Stimulated activated CD8-positive, alpha-beta memory T cell treated with anti-CD3 and anti-CD28 coated beads, Interleukin-7, amount 100 ng/mL, for 48 hours (primary cell): ENCODE measurements around the gene GALE.
A peak's percentile ranks its signal among the peaks of the same experiment; 100 is the strongest.
"Not testable (repeated sequence)": the region's sequence is repeated elsewhere in the genome, so short reads cannot be mapped to it uniquely, and the experiment has no call there.

Source experiments
- DNase-seq, 2 donors: peaks; one replicate each; pipeline ENCODE4 v3.0.0-alpha.2; 2020; ENCODE audit warnings: low read depth in 1 of 2; ENCODE audit errors: extremely low read depth in 1 of 2

GALE gene

DNA sequence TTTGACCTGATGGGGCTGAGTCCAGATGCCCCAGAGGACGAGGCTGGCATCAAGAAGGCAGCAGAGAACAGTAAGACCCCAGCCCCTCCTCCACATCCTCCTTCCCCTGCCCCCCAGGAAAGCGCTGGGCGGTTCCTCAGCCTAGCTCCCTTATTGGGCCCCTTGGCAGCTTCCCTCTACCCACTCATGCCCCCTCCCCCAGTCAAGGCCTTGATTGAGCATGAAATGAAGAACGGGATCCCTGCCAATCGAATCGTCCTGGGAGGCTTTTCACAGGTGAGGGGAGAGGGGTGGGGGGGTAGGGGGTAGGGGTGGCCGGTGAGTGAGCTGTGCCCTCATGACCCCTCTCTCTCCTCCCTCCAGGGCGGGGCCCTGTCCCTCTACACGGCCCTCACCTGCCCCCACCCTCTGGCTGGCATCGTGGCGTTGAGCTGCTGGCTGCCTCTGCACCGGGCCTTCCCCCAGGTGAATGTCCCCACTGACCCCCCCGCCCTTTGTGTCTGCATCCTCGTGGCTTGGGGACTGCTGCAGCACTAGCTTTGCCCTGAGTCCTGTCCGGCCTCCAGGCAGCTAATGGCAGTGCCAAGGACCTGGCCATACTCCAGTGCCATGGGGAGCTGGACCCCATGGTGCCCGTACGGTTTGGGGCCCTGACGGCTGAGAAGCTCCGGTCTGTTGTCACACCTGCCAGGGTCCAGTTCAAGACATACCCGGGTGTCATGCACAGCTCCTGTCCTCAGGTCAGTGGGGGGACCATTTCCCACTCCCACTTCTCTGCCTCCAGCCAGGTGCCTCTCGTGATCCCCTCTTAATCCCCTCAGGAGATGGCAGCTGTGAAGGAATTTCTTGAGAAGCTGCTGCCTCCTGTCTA, 6.5 kb downstream of the GALE start:
- DNase-seq = no peak

DNA sequence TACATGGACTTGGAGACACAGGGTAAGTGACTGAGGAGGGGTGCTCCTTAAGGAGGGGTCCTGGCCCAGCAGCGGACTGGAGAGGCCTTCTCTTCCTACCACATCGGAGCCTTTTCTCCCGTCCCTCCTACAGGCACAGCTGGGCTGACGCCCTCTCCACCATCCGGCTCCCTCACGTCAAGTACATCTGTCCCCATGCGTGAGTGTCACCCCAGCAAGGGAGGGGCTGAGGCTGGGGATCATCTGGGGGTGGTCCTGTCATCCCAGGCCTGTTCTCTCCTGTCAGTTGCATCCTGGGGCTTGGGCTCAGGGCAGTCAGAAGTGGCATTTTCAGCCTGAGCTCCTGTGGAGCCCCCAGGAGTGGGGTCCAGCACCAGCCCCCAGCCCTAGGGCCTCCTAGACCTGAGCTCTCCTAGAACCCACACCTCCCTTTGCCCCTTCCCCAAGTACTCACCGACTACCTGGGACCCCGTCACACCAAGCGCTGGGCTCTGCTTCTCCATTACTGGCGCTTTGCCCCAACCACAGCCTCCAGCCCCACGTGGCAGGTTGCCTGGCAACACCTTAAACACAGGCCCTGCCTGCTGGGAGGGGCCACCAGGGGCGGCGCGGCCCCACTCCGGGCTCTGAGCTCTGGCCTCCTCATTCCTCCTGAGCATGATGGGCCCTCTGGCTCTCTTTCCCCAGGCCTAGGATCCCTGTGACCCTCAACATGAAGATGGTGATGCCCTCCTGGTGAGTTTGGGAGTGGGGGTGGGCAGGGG, 7.4 kb downstream of the GALE start:
- no peak for DNase-seq

DNA sequence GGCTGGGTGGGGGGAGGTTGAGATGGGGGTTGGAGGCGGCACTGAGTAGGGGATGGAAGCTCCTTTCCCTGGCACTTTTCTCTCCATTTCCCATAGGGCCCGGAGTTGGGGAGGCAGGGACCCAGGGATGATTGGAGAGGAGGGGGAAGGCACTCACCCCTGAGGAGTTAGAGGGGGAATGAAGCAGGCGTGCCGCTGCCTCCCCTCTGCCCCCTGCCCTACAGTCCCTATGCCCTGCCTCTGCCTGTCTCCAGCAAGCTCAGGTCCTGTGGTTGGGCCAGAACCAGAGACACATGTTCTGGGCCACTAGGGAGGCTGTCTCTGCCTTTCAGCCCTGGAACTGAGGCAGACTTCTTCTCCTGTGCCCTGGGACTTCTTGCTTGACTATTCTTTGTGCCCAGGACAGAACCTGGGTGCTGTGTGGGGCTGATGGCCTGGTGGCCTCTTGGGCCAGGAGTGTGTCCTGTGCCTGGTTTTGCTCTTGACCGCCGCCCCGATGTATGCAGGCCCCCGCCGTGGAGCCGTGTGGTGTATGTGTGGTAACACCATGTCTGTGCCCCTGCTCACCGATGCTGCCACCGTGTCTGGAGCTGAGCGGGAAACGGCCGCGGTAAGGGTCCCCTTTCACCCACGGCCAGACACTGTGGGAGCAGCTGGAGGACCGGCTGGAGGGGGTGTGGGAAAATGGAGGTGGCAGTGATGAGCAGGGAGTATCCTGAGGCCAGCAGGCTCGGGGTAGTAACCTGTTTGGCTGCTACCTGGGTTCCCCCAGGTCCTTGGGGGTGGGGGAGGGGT, 8.2 kb downstream of the GALE start:
- DNase-seq = no peak

DNA sequence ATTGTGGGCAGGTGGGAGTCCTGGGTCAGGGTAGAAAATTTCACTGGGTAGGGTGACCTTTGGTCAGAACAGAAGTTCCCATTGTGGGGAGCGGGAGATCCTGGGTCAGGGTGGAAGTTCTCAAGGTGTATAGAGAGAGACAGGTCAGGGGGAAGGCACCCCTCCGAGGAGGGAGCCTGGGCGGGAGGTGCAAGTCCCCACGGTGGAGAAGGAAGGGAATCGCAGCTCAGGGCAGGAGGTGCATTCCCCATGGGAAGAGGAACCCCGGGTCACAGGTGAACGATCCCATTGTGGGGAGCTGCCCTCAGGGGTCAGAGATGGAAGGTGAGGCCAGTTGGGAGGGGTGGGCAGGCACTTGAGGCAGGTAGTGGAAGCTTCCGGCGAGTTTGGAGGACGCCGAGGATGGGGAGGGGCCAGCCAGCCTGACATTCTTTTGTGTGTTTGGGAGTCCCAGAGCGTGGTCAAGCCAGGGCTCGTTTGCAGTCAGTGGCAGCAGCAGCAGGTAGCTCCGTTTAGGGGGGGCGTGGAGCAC, 9.0 kb downstream of the GALE start:
- DNase-seq = no peak

DNA sequence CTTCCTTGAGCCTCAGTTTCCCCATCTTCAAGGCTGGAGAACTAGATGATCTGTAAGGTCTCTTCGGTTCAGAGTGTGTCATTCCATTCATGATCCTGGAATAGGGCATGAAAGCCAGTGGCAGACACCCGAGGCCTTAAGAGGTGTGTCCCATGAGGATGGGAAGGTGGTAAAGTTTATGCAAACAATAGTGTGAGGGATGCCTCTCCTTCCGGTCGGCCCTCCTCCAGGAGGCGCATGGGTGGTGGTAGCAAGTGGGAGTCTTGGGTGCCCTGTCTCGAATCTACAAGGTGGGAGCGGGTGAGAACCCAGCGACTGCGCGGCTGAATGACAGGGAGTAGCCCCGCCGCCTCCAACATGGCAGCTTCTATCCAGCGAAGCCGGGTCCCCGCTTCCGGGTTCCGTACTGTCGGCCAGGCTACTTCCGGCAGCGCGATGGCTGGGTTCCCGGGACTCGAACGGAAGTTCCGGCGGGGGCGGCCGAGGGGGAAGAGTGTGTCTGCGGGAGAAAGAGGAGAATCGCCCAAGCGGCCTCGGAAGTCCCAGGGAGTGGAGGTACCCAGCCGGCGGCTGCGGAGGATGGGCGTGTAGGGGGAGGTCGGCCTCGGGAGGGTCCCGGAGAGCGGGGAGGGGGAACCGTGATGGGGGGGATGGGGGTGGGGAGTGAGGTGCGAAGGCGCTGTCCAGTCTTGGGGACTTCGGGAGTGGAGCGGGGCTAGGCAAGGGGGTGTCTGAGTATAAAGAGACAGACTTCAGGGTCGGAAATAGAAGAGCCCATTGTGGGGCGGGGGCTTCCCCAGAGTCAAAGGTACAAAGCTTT, 9.6 kb downstream of the GALE start, which contains the start of gene LYPLA2:
Gene LYPLA2 (plus strand): TSS at position 450 of the 820 bp plus-strand sequence. CDS start 1,538 bp downstream, outside the sequence.
- DNase-seq = peak; percentile 77 to 89

DNA sequence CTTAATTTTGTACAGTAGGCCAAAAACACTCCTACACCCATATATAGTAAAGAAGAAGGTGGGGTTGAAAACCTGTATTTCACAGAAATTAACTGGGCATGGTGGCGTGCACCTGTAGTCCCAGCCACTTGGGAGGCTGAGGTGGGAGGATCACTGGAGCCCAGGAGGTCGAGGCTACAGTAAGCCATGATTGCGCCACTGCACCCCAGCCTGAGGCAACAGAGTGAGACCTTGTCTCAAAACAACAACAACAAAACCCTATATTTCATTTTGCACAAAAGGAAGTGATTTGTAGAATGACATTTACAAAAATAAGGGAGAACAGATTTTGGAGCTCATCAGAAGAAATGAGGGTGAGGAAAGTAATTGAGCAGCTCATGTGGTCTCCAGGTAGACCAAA, 11.9 kb downstream of the GALE start:
- DNase-seq = no peak

DNA sequence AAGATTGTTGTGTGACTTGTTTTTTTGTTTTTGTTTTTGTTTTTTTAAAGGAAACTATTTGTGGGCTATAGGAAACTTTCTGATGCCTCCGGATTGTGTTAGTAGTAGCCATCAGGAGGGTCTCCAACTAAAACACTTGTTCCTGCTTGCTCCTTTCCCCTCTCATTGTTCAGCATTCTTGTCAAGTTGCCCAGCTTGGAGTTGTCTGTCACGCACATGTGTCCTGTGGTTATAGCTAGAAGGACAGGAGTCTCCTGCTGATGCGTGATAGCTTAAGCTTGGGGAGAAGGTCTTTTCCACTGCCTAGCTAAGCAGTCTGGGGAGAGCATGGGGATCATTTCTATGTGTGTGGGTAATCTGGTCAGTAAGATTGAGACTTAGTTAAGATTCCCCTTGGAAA, 12.9 kb downstream of the GALE start:
- DNase-seq = no peak

DNA sequence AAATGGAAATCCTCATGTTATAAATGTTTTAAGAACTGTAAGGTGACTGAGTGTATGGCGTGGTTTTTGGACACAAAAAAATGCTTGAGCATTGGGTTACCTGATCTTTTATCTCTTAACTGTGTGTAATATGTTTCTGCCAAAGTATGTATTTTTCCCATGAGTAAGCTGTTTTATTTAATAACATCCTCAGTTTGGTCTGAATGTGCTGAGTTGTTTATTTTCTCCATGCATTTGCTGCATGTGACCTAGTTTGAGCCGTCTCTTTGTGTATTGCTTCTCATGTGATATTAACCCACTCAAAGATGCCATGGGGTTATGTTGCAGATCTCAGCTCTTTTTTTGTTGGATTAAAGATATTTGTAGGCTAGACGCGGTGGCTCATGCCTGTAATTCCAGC, 15.7 kb downstream of the GALE start:
- no peak for DNase-seq

DNA sequence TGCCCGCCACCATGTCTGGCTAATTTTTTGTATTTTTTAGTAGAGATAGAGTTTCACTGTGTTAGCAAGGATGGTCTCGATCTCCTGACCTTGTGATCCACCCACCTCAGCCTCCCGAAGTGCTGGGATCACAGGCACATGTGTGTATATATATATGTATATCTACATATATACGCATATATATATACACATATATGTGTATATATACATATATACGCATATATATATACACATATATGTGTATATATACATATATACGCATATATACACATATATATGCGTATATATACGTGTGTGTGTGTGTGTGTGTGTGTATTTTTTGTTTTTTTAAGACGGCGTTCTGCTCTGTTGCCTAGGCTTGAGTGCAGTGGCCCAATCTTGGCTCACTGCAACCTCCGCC, 17.4 kb downstream of the GALE start:
- not testable (repeated sequence) for DNase-seq

DNA sequence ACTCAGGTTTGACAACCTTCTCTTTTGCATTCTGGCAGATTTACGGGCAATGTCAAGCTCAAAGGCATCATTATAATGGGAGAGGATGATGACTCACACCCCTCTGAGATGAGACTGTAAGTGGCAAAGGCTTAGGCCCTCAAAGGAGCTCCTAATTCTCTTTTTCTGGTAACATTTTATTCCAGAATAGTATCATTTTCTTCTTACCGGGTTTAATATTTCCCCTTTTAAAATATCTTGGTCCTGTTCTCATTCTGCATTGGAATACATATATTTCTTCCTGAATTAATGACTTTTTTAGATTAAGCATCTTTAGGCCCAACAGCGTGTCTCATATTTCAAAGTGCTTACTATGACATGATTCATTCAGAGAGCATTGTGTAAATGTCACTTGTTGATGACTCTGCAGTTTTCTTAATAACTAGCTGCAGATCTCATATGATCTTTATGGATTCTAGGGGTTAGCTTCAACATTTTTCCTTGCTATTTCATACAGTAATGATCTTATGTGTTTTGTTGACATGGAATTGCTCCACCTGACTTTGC, 20.7 kb downstream of the GALE start:
- DNase-seq = no peak

DNA sequence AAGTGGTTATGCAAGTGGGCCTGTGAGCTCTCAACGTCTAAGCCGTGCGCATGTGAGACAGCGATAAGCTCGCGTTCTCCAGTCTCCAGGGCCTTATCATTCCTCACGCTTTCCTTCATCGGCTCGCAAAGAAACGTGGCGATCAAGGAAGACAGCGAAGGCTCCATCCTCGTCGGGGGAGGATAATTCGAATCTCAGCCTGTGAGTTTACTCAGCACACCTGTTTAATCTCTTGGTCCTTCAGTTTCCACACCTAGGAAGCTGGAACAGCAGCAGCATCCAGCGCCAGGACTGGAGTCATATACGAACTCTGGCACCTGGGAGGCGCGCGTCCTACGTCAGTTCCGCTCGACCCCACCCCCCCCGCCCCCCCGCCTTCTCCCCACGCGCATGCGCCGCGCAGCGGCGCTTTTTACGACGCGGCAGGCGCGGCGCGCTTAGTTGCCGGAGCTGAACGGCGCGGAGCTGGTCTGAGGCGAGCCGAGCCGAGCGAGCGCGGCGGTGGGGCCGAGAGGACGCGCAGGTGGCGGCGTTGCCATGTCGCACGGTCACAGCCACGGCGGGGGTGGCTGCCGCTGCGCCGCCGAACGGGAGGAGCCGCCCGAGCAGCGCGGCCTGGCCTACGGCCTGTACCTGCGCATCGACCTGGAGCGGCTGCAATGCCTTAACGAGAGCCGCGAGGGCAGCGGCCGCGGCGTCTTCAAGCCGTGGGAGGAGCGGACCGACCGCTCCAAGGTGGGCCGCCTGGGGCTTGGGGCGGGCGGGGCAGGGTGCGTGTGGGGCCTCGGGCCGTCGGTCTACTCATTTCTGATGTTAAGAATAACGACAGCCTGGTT, 22.4 kb downstream of the GALE start, which contains the start of gene PITHD1:
Gene PITHD1 (plus strand): TSS at position 440 of the 836 bp plus-strand sequence. CDS start 98 bp downstream, at position 538.
- peak; percentile 56 to 71 for DNase-seq

DNA sequence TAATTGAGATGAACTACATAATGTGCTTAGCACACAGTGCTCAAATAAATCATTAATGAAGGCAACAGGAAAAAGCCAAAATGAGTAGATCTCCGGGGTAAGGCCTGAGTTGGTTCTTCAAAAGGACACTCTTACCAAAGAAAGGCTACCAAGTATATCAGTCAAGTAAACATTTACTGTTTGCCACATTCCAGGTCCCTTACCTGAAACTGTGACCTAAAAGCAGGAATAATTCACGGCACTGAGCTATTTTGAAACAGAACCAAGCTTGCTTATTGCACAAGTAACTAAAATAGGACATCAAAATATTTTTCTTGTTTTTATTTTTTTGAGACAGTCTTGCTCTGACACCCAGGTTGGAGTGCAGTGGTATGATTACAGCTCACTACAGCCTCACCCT, 24.3 kb downstream of the GALE start:
- DNase-seq = no peak

DNA sequence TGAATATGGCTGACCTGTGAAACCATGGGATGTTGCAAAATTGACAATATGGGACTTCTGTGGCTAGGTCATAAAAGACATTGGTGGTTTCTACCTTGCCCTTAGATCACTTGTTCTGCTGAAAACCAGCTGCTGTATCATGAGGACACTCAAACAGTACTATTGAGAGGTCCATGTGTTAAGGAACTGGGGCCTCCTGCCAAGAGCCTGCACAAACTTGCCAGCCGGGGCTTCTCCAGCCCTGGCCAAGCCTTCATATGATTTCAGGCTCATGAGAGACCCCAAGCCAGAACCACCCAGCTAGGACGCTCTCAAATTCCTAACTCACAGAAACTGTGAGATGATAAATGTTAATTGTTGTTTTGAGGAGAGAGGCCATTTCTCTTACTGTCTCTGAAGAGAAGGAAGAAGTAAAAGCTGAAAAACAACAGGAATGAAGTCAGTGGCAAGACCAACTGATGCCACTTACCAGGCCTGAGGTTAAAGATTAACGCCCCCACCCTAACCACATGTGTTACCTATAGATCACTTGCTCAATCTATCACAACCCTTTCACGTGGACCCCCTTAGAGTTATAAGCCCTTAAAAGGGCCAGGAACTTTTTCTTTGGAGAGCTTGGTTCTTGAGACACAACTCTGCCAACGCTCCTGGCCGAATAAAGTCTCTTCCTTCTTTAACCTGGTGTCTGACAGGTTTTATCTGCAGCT, 26.2 kb downstream of the GALE start:
- DNase-seq = no peak

DNA sequence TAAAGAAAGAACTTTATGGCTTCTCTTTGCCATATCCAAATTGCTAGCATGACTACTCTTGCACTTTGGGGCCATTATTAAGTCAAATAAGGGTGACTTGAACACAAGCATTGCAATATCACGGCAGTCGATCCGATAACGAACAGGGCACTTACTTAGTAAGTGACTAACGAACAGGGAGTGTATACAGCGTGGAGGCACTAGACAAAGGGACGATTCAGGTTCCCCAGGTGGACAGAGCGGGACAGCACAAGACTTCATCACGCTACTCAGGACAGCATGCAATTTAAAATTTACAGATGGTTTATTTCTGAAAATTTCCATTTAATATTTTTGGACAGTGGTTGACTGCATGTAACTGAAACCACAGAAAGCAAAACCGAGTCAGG, 27.7 kb downstream of the GALE start:
- DNase-seq = no peak

DNA sequence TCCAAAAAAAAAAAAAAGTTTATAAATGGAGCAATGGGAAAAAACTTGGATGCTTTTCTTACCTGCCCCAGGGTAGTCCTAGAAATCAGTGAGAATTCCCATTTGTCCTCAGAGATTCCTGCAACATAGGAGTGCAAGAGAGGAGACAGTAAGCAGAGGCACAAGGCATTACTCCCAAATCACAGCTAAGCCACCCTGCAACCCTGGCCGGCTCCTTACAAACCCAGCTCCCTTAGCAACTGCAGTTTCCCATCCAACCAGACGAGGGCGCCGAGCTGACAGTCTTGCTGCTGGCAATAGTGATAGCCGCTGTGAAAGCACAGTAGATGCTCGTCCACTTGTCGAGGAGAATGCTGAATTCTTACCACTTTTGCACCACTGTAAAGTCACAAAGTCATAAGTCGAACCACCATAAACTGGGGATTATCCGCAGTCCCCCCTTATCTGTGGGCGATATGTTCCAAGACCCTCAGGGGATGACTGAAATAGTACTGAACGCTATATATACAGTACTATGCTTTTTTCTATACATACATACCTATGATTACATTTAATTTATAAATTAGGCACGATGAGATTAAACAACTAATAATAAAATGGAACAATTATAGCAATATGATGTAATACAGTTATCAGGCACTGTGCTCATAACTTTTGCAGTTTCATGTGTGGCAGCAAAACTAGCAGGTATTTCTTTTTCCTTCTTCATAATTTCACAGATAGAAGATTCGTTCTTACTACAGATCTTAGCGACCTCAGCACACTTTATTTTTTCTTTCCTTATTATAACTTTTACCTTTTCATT, 28.3 kb downstream of the GALE start:
- DNase-seq = peak; percentile 55 to 78

DNA sequence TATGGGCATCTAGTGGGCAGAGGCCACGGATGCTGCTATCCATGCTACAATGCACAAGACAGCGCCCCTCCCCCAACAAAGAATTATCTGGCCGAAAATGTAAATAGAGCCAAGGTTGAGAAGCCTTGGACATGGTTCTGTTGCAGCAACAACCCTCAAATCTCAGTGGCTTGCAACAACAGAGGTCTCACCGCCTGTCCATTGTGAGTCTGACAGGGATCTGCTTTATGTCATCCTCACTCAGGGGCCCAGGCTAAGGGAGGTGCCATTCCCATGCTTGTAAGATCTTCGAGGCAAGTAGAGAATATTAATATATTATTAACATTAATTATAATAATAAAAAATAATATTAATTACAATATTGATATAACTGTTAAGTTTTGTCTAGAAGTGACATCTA, 31.8 kb downstream of the GALE start:
- DNase-seq = no peak

DNA sequence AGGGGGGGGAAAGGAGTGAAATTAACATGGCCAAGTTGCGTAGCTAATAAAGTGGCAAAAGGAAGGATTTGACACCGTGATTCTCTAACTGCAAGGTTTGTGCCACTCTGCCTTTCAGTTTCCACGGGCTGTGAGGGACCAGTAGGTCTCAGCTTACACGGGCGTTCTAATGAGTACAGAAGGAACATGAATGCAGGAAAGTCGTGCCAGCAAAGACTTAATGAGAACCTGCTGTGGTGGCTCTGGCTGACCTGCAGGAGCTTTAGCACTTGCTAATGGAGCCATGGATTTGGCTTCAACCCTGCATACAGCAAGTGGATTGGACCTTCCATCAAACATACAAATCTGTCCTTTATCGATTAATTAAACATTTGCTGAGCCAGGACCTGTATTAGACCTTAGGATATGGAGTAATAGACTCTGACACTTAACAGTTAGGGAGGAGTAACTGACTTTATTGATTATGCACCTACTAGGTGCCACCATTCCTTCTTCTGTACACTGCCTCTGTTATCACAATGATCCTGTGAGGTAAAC, 37.4 kb downstream of the GALE start:
- DNase-seq = no peak
